ENCODE measurements around the gene AFF4. TPM values are rescaled to one million over a fixed set of nuclear protein-coding genes. Genes with fewer than 3 reads are reported as not detected.
"Not testable (repeated sequence)": the region's sequence is repeated elsewhere in the genome, so short reads cannot be mapped to it uniquely, and the experiment has no call there.

AFF4 gene
- total and polyA plus RNA-seq, 12 donors: 9.7 to 158 (median 83.0) TPM

- H3K4me3 ChIP-seq; DNase-seq; H3K9me3 ChIP-seq (replicated peaks in 1 of 3); H3K36me3 ChIP-seq (replicated peaks in 1 of 2); H3K27me3 ChIP-seq; intact Hi-C loops (cut with DNase I); H3K27ac ChIP-seq: not testable (repeated sequence)
- peaks cover 9 to 62% of the 10 kb centered on the region in 2 donors for H3K4me1 ChIP-seq (replicated peaks in 1 of 2)
- 78 to 89% (median 85%) methylated on average over 5 to 6 of the region's 6 CpGs for WGBS, 4 donors
These were observed 7.2 kb downstream of the AFF4 start for GRCh38 chr5:132956166-132956799.

- H3K27ac ChIP-seq: peak overlapping the region in 1 of 5 donors; percentile 11
- peaks cover 4 to 50% of the 10 kb centered on the region in 2 donors for H3K4me1 ChIP-seq (replicated peaks in 1 of 2)
- DNase-seq: no peak
- TF ChIP-seq CTCF (IDR thresholded peaks at IDR 0.05) (no peak), POLR2A (IDR thresholded peaks at IDR 0.05) (no peak)
- no peaks in the 10 kb centered on the region for H3K9me3 ChIP-seq (replicated peaks in 1 of 3)
- H3K36me3 ChIP-seq (replicated peaks in 1 of 2): peaks cover 0 to 4% of the 10 kb centered on the region in 2 donors
- H3K4me3 ChIP-seq: no peak overlapping the region
- 52 to 71% (median 64%) methylated on average over 6 of the region's 6 CpGs for WGBS, 4 donors
- H3K27me3 ChIP-seq: no peaks in the 10 kb centered on the region
- intact Hi-C loops (cut with DNase I): no loop called here
These were observed 9.7 kb downstream of the AFF4 start for GRCh38 chr5:132953710-132954109.

- Histone ChIP-seq H3K9me3 (replicated peaks in 1 of 3) (no peaks in the 10 kb centered on the region), H3K4me1 (replicated peaks in 1 of 2) (peaks cover 4 to 51% of the 10 kb centered on the region in 2 donors), H3K27me3 (no peaks in the 10 kb centered on the region), H3K27ac (peak overlapping the region in 1 of 5 donors; percentile 18), H3K36me3 (replicated peaks in 1 of 2) (peaks cover 0 to 4% of the 10 kb centered on the region in 2 donors), H3K4me3 (no peak overlapping the region)
- WGBS, 4 donors: 92 to 97% (median 94%) methylated on average over 2 of the region's 2 CpGs
- no peak for TF ChIP-seq POLR2A (IDR thresholded peaks at IDR 0.05)
- TF ChIP-seq CTCF (IDR thresholded peaks at IDR 0.05): no peak
- intact Hi-C loops (cut with DNase I): no loop called here
- no peak for DNase-seq
These were observed 10.6 kb downstream of the AFF4 start for GRCh38 chr5:132952829-132953228.

DNA sequence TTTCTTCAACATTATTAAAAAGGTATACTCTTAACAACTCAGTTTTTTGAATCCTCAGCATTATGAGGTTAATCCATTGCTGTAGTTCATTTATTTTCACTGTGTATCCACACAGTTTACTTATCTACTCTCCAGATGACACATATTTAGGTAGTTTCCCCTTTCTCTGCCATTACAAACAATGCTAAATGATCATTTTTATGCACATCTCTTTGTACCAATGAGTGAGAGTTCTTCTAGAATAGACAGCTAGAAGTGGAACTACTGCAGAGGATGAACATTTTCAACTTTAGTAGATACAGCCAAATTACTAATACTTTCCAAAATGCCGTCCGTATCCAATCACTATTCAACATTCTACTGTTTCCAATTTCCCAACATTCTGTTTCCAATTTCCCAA, 11.5 kb downstream of the AFF4 start:
- H3K36me3 ChIP-seq (replicated peaks in 1 of 2): peaks cover 0 to 4% of the 10 kb centered on the region in 2 donors
- peaks cover 4 to 55% of the 10 kb centered on the region in 2 donors for H3K4me1 ChIP-seq (replicated peaks in 1 of 2)
- WGBS, 4 donors: 87 to 94% (median 90%) methylated on average over 2 of the region's 2 CpGs
- intact Hi-C loops (cut with DNase I): no loop called here
- TF ChIP-seq CTCF (IDR thresholded peaks at IDR 0.05) (no peak), POLR2A (IDR thresholded peaks at IDR 0.05) (no peak)
- DNase-seq: no peak
- H3K27ac ChIP-seq: no peak overlapping the region
- H3K4me3 ChIP-seq: no peak overlapping the region
- H3K9me3 ChIP-seq (replicated peaks in 1 of 3): no peaks in the 10 kb centered on the region
- H3K27me3 ChIP-seq: no peaks in the 10 kb centered on the region

DNA sequence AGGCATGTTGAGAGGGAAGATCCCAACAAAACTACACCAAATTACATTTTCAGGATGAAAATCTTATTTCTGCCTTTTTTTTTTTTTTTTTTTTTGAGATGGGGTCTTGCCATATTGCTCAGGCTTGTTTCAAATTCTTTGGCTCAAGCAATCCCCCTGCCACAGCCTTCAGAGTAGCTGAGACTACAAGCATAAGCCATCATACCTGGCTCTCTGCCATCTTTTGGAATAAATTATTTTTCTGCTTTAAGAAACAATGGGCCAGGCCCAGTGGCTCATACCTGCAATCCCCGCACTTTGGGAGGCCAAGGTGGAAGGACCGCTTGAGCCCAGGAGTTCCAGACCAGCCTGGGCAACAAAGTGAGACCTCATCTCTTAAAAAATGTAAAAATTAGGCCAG, 14.3 kb downstream of the AFF4 start:
- Histone ChIP-seq H3K36me3 (replicated peaks in 1 of 2) (peaks cover 0 to 4% of the 10 kb centered on the region in 2 donors), H3K27me3 (no peaks in the 10 kb centered on the region), H3K27ac (no peak overlapping the region), H3K4me1 (replicated peaks in 1 of 2) (peaks cover 4 to 46% of the 10 kb centered on the region in 2 donors), H3K9me3 (replicated peaks in 1 of 3) (no peaks in the 10 kb centered on the region), H3K4me3 (no peak overlapping the region)
- intact Hi-C loops (cut with DNase I): loop anchor here in 1 of 2 donors (10.0 kb wide), 1 partner anchor 54 kb away; no protein-coding TSS in a partner anchor
- DNase-seq: peak in 1 of 7 donors; percentile 9
- WGBS, 4 donors: 80 to 86% (median 85%) methylated on average over 2 of the region's 2 CpGs
- TF ChIP-seq POLR2A (IDR thresholded peaks at IDR 0.05) (no peak), CTCF (IDR thresholded peaks at IDR 0.05) (no peak)
